ENCODE results near the gene DENND2A. TPM values are rescaled to one million over a fixed set of nuclear protein-coding genes. Genes with fewer than 3 reads are reported as not detected.

Gene DENND2A
- total RNA-seq = 0.44 and 18.0 TPM in 2 replicates

GRCh38 chr7:140640727-140641523, at the start of gene DENND2A:
DENND2A (minus strand) TSS chr7:140640813; CDS start chr7:140602397, 38,416 bp downstream.

GRCh38 chr7:140672382-140673062, 31.9 kb upstream of the DENND2A start, which contains the start of gene ADCK2:
ADCK2 (plus strand) TSS chr7:140672945; CDS start chr7:140673331, 386 bp downstream.

GRCh38 chr7:140479062-140479738, 161.4 kb downstream of the DENND2A start, which contains the start of gene MKRN1:
MKRN1 (minus strand) TSS chr7:140479505; CDS start chr7:140479344, 161 bp downstream.

Small RNA genes within 50 kb of the gene (small RNA-seq; reads per million reads assigned to genes)
- gene RF00019 (ENCODE audit: low replicate concordance) = not detected
- gene RN7SL771P (ENCODE audit: low replicate concordance) = not detected

Other genes with a start within 250 kb of the DENND2A start
- 61.1 and 71.6 TPM in 2 replicates for gene SLC37A3, start 242.3 kb downstream of the DENND2A start, total RNA-seq
- not detected in 2 replicates for gene RAB19, start 236.8 kb downstream of the DENND2A start, total RNA-seq
- gene MKRN1, start 161.3 kb downstream of the DENND2A start, total RNA-seq = 38.2 and 79.4 TPM in 2 replicates
- 19.2 and 21.0 TPM in 2 replicates for gene ADCK2, start 32.1 kb upstream of the DENND2A start, total RNA-seq
- 53.6 and 86.0 TPM in 2 replicates for gene NDUFB2, start 55.9 kb upstream of the DENND2A start, total RNA-seq

Measured in placental pericyte (primary cell).